Left lobe of liver (tissue), 2 donors: ENCODE data around the gene CHAF1A. TPM values are rescaled to one million over a fixed set of nuclear protein-coding genes. Genes with fewer than 3 reads are reported as not detected.

Source experiments
- ATAC-seq: fragments of 200-7000 bp; cut with Tn5 transposase; one replicate; pipeline ENCODE4 v1.9.1; 2020; ENCODE audit warnings: mild to moderate bottlenecking, moderate library complexity
- DNase-seq: peaks from one replicate; pipeline ENCODE4 v3.0.0-alpha.2; 2020; ENCODE audit warnings: low spot score
- total RNA-seq: library from RNA; stranded (reverse); gene quantifications from one replicate; pipeline ENCODE4 v1.2.1, GENCODE V29; 2021
- donor health status: DM: no; HTN: no; CAD: no; lungs with moderate emphysema.
- donor health status: DM: no; HTN: yes; CAD: no.

The CHAF1A gene
- total RNA-seq, 1 donor from 2014 or later = 3.3 TPM

GRCh38 chr19:4434391-4434790 lies 32.0 kb downstream of the CHAF1A start:
- ATAC-seq = no peak
- no peak for DNase-seq

- no peak for DNase-seq
- ATAC-seq = no peak
These were observed 33.8 kb downstream of the CHAF1A start for GRCh38 chr19:4436231-4436630.

GRCh38 chr19:4437103-4437502 lies 34.7 kb downstream of the CHAF1A start:
- DNase-seq (no peak), ATAC-seq (no peak)

- DNase-seq (no peak), ATAC-seq (no peak)
These were observed 36.8 kb downstream of the CHAF1A start for GRCh38 chr19:4439243-4439642.

GRCh38 chr19:4441994-4442818 lies 39.8 kb downstream of the CHAF1A start:
- no peak for DNase-seq
- ATAC-seq = no peak

- DNase-seq = no peak
These were observed 40.3 kb downstream of the CHAF1A start for GRCh38 chr19:4442819-4443146.

GRCh38 chr19:4443188-4443587 lies 40.7 kb downstream of the CHAF1A start:
- ATAC-seq (no peak), DNase-seq (no peak)

More at GRCh38 chr19:4442819-4443146, 40.3 kb downstream of the CHAF1A start:
- ATAC-seq = no peak

- DNase-seq = no peak
- ATAC-seq = no peak
These were observed 41.7 kb downstream of the CHAF1A start for GRCh38 chr19:4443966-4444764.

GRCh38 chr19:4444765-4445741 lies 42.6 kb downstream of the CHAF1A start:
- DNase-seq (no peak), ATAC-seq (no peak)

GRCh38 chr19:4445963-4446703 lies 43.7 kb downstream of the CHAF1A start:
- no peak for ATAC-seq

GRCh38 chr19:4446704-4447200 lies 44.3 kb downstream of the CHAF1A start:
- DNase-seq (no peak), ATAC-seq (no peak)

More at GRCh38 chr19:4445963-4446703, 43.7 kb downstream of the CHAF1A start:
- no peak for DNase-seq

GRCh38 chr19:4447327-4448146 lies 45.1 kb downstream of the CHAF1A start:
- ATAC-seq (no peak), DNase-seq (no peak)

- ATAC-seq = peak; percentile 67
- peak; percentile 79 for DNase-seq
These were observed 45.9 kb downstream of the CHAF1A start for GRCh38 chr19:4448147-4448985.

- DNase-seq = peak; percentile 95
- ATAC-seq = peak; percentile 83
These were observed 46.7 kb downstream of the CHAF1A start for GRCh38 chr19:4449022-4449638.

- ATAC-seq (no peak), DNase-seq (no peak)
These were observed 47.2 kb downstream of the CHAF1A start for GRCh38 chr19:4449639-4450028.

- DNase-seq = no peak
- ATAC-seq = no peak
These were observed 50.0 kb downstream of the CHAF1A start for GRCh38 chr19:4452230-4452990.
